Endothelial cell of umbilical vein (primary cell): ENCODE measurements around the gene MEX3D. TPM values are rescaled to one million over a fixed set of nuclear protein-coding genes. Genes with fewer than 3 reads are reported as not detected.

Source experiments
- BruUV-seq: library from RNA; stranded (reverse); fragments of 400-500 nt; replicated peaks from 2 replicates; lab custom pipeline; 2021; lab: Mats Ljungman, UMichigan
- CTCF ChIA-PET: fragments of 300-600, 350-600 bp; sonication (Branson Sonifier 250); formaldehyde crosslinking; loops from one replicate; lab custom pipeline; 2021; ENCODE audit warnings: antibody characterized with exemption, inconsistent platforms; lab: Charles Lee
- POLR2A ChIA-PET: fragments of 300-600, 350-600 bp; sonication (Branson Sonifier 250); formaldehyde crosslinking; loops from one replicate; lab custom pipeline; 2021; ENCODE audit warnings: antibody characterized with exemption, inconsistent platforms; lab: Charles Lee
- DNase-seq: peaks from one replicate; pipeline ENCODE4 v3.0.0-alpha.2; 2011; ENCODE audit warnings: low read depth, low spot score
- FAIRE-seq: peaks from 2 replicates; lab custom pipeline; 2011; peaks lifted over from hg19 to GRCh38; lab: Jason Lieb, UNC
- H2AFZ ChIP-seq: 2 replicates; pipeline ENCODE4 v1.6.0; 2012; ENCODE audit warnings: low read depth, low read length, control low read depth, inconsistent platforms
- H3K27ac ChIP-seq: 2 replicates; pipeline ENCODE4 v1.5.1; 2011; ENCODE audit warnings: low read depth, mild to moderate bottlenecking, control low read depth, low read length, moderate library complexity; ENCODE audit not compliant: insufficient read depth
- H3K27me3 ChIP-seq, 2 experiments: 2 replicates each; pipeline versions ENCODE4 v1.6.0 to v1.6.1; 2011; ENCODE audit warnings: low read length in 2 of 2, mixed read lengths in 1 of 2; ENCODE audit not compliant: control insufficient read depth in 2 of 2, insufficient read depth in 2 of 2
- H3K36me3 ChIP-seq, 2 experiments: 2 replicates in 1 of 2; 3 replicates in 1 of 2; pipeline ENCODE4 v1.5.1; 2011; ENCODE audit warnings: low read length in 2 of 2, mild to moderate bottlenecking in 1 of 2, moderate library complexity in 1 of 2; ENCODE audit not compliant: control insufficient read depth in 2 of 2, insufficient read depth in 2 of 2; ENCODE audit errors: extremely low read depth in 1 of 2
- H3K4me1 ChIP-seq: 3 replicates; pipeline ENCODE4 v1.5.1; 2011; ENCODE audit warnings: mild to moderate bottlenecking, low read length; ENCODE audit not compliant: control insufficient read depth, insufficient read depth; ENCODE audit errors: extremely low read depth
- H3K4me2 ChIP-seq: 2 replicates; pipeline ENCODE4 v1.6.1; 2011; ENCODE audit warnings: low read length, control low read depth, mixed read lengths; ENCODE audit not compliant: insufficient read depth
- H3K4me3 ChIP-seq, 3 experiments: fragments of 200-600 bp in 1 of 3; sonication (generic), shearing (Covaris generic) in 1 of 3; replicated peaks in 1 of 3; 2 replicates each; pipeline ENCODE4 v1.5.1; 2011 to 2016; ENCODE audit warnings: control low read depth in 3 of 3, low read length in 3 of 3, mild to moderate bottlenecking in 2 of 3, inconsistent platforms in 1 of 3, low read depth in 1 of 3, moderate library complexity in 1 of 3; ENCODE audit not compliant: insufficient read depth in 1 of 3
- H3K79me2 ChIP-seq: 2 replicates; pipeline ENCODE4 v1.6.0; 2012; ENCODE audit warnings: low read length, inconsistent platforms; ENCODE audit not compliant: control insufficient read depth, insufficient read depth
- H3K9ac ChIP-seq: replicated peaks from 2 replicates; pipeline ENCODE3; 2011; ENCODE audit warnings: low read length, control low read depth; ENCODE audit not compliant: insufficient read depth; ENCODE audit errors: extremely low read depth
- H3K9me1 ChIP-seq: replicated peaks from 3 replicates; pipeline ENCODE4 v1.6.0; 2011; ENCODE audit warnings: mild to moderate bottlenecking, low read length; ENCODE audit not compliant: control insufficient read depth, insufficient read depth; ENCODE audit errors: extremely low read depth
- H3K9me3 ChIP-seq: replicated peaks from 2 replicates; pipeline ENCODE4 v1.5.1; 2012; ENCODE audit warnings: low read length, inconsistent platforms; ENCODE audit not compliant: control insufficient read depth, insufficient read depth
- H4K20me1 ChIP-seq: replicated peaks from 2 replicates; pipeline ENCODE3; 2011; ENCODE audit warnings: mild to moderate bottlenecking, low read length; ENCODE audit not compliant: control insufficient read depth, insufficient read depth; ENCODE audit errors: extremely low read depth
- EZH2 ChIP-seq: IDR thresholded peaks from 2 replicates; pipeline ENCODE4 v1.6.1; 2012; ENCODE audit warnings: borderline replicate concordance, low read depth, mild to moderate bottlenecking, moderate library complexity, low read length, inconsistent platforms; ENCODE audit not compliant: severe bottlenecking
- dilution Hi-C: fragments of 300-500 bp; cut with MboI; formaldehyde crosslinking; loops from one replicate; pipeline ENCODE4 v1.15.0; 2019; ENCODE audit warnings: low sequenced_read_pairs; ENCODE audit not compliant: extremely low pct_ligation_motif_present
- intact Hi-C: fragments of 100-400 bp; cut with micrococcal nuclease; formaldehyde crosslinking; loops from one replicate; pipeline ENCODE4 v1.10.0; 2022
- polyA plus RNA-seq, 4 experiments: library from polyadenylated mRNA; depleted of rRNA in 3 of 4; stranded (reverse) in 3 of 4; unstranded in 1 of 4; fragments of >200 nt; gene quantifications; 2 replicates each; pipeline versions ENCODE4 v1.2.1 to v1.2.3, GENCODE V29; 2011 to 2012; ENCODE audit warnings: missing spikeins in 1 of 4
- total RNA-seq: library from RNA; stranded (reverse); gene quantifications from 2 replicates; pipeline ENCODE4 v1.2.3, GENCODE V29; 2021
- TF ChIP-seq, protein P1 (sequence below), 2 donors: IDR thresholded peaks; 1 replicate in 1 of 2; 2 replicates in 1 of 2; pipeline ENCODE4 v1.5.1; 2011; ENCODE audit warnings: low read length in 2 of 2, mild to moderate bottlenecking in 2 of 2, moderate library complexity in 2 of 2, control low read depth in 1 of 2, inconsistent platforms in 1 of 2, low read depth in 1 of 2; ENCODE audit not compliant: insufficient read depth in 1 of 2; ENCODE audit errors: extremely low read depth in 1 of 2
- TF ChIP-seq, protein P2 (sequence below): IDR thresholded peaks from 2 replicates; pipeline ENCODE4 v1.6.1; 2011; ENCODE audit not compliant: insufficient read depth, insufficient read length

The MEX3D gene
- total and polyA plus RNA-seq, 2 donors (not counting 3 experiments of a cell fraction or from before 2014, with no cell fraction given): 30.0 to 96.7 TPM

DNA sequence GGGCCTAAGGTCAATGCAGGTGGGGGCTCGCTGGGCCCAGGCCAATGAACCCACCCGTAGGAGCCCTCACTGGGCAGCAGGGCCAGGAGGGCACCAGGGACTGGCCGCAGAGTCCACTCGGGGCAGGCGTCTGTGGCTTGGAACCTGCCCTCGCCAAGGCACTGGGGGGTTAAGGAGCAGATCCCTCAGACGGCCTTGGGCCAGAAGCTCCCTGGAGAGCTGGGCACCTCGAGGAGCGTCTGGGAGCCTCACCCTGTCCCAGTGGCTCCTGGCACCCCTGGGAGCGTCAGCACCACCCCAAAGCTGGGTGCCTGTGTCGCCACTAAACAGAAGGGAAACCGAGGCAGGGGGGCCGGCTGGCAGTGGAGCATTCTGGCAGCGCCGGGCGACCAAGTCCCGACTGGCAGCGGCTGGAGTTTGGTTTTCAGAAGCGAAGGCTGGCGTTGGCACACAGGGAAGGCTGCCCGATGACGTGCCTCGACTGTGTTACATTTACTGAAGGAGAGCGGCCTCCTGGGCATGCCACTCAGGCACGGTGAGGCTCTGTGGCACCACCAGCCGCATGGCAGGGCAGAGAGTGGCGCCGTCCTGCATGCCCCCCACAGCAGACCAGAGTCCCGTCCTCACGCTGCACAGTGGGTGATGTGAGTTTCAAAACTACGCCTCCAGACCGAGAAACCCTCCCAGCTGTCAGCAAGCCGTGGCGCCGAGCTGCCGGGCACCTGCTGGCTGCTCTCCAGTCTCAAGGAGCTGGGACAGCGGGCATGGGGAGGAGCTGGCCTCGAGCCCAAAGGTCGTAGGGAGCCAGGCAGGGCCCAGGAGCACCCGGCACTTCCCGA lies 9.2 kb upstream of the MEX3D start:
- Histone ChIP-seq H3K27ac (no peak overlapping the region), H3K4me1 (no peaks in the 10 kb centered on the region), H3K36me3 (peaks cover 10 to 39% of the 10 kb centered on the region in 2 experiments), H3K4me2 (no peak overlapping the region), H3K4me3 (no peak overlapping the region), H2AFZ (no peak overlapping the region), H3K9me1 (no peaks in the 10 kb centered on the region), H3K79me2 (no peaks in the 10 kb centered on the region), H3K27me3 (no peaks in the 10 kb centered on the region), H3K9me3 (no peaks in the 10 kb centered on the region), H3K9ac (no peak overlapping the region), H4K20me1 (no peaks in the 10 kb centered on the region)
- no TSS peak for BruUV-seq
- dilution Hi-C loops: no loop called here
- POLR2A ChIA-PET: no interaction called here
- TF ChIP-seq, protein P1, sequence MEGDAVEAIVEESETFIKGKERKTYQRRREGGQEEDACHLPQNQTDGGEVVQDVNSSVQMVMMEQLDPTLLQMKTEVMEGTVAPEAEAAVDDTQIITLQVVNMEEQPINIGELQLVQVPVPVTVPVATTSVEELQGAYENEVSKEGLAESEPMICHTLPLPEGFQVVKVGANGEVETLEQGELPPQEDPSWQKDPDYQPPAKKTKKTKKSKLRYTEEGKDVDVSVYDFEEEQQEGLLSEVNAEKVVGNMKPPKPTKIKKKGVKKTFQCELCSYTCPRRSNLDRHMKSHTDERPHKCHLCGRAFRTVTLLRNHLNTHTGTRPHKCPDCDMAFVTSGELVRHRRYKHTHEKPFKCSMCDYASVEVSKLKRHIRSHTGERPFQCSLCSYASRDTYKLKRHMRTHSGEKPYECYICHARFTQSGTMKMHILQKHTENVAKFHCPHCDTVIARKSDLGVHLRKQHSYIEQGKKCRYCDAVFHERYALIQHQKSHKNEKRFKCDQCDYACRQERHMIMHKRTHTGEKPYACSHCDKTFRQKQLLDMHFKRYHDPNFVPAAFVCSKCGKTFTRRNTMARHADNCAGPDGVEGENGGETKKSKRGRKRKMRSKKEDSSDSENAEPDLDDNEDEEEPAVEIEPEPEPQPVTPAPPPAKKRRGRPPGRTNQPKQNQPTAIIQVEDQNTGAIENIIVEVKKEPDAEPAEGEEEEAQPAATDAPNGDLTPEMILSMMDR (IDR thresholded peaks at IDR 0.05; ENCODE audit: extremely low read depth in 1 of 2, insufficient read depth in 1 of 2, low read depth in 1 of 2, low read length in 2 of 2): no peak
- TF ChIP-seq EZH2: no peak
- TF ChIP-seq, protein P2, sequence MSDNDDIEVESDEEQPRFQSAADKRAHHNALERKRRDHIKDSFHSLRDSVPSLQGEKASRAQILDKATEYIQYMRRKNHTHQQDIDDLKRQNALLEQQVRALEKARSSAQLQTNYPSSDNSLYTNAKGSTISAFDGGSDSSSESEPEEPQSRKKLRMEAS: no peak
- intact Hi-C loops: no loop called here
- FAIRE-seq (no peak), DNase-seq (no peak)
- CTCF ChIA-PET: interaction anchor here (1.1 kb wide), 1 partner anchor 14 kb away, joined by 4 read pairs; no protein-coding TSS in a partner anchor
